DMS 273 treated with DMSO at 0.1 percent for 48 hours (cell line): ENCODE measurements around the gene SLMAP.

ENCODE experiments used
- DNase-seq: peaks from one replicate; lab custom pipeline; 2025; lab: John Stamatoyannopoulos, UW

The SLMAP gene

DNA sequence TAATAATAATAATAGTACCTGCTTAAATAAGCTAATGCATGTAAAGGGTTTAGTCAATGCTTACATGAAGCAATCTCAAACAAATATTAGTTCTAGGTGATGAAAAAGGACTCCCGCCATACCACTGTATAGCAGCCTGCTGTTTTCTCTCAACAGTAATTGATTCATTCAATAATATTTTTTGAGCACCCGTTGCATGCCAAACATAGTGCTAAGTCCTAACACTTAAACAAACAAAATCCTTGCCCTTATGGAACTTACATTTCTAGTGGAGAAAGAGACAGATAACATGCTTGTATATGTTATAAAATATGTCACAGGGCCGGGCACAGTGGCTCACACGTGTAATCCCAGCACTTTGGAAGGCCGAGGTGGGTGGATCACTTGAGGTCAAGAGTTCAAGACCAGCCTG lies 190.9 kb downstream of the SLMAP start:
- DNase-seq = no peak

DNA sequence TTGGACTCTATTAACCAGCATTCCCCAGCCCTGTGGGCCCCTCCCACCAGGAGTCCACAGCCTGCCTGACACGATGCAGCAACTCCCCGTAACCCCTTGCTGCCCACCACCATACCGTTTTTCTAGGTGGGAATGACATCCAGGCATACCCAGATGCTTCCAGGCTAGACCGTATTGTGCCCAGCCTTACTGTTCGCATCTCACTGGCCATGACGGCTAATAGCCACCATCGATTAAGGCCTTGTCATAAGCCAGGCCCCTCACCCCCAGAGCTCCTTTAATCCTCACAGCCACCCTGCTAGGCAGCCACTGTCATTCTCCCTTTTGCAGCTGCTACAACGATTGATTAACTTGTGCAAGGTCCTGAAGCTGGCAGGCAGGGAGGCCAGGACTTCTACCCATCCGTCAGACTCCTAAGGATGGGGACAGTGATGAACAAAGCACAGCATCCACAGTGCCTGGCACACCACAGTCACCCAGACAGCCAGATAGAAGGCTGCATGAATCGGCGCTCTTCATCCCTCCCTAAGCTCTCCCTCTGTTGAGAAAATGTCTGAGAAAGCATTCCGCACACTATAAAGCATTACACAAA lies 192.1 kb downstream of the SLMAP start:
- no peak for DNase-seq

DNA sequence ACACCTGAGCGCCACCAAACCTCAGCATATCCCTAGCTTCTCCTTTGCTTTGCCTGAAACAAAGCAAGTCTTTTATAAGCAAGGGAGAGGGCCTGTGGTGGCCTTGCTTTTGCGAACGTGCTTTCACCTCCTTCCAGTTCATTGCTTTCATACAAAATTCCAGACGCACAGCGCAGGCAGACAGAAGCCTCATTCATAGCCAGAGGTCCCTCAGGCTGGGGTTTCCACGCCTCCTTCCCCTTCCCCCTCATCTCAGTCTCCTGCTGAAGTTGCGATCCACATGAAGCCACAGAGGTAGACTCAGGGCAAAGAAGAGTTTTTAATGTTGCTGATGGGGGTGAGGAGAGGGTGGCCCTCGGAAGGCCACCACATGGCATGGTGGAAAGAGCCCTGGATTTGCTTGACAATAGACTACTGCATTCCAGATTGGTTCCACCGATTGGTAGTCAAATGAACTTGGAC lies 192.7 kb downstream of the SLMAP start:
- DNase-seq = no peak

DNA sequence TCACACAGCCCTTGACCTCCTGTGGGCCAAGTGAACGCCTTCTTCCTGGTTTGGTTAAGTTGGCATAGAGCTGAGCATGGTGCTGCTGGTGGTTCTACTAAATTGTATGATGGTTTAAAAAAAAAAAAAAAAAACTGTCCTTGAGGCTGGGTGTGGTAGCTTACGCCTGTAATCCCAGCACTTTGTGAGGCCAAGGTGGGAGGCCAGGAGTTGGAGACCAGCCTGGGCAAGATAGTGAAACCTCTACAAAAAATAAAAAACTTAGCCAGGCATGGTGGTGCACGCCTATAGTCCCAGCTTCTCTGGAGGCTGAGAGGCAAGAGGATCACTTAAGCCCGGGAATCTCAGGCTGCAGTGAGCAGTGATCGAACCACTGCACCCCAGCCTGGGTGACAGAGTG lies 193.2 kb downstream of the SLMAP start:
- no peak for DNase-seq

DNA sequence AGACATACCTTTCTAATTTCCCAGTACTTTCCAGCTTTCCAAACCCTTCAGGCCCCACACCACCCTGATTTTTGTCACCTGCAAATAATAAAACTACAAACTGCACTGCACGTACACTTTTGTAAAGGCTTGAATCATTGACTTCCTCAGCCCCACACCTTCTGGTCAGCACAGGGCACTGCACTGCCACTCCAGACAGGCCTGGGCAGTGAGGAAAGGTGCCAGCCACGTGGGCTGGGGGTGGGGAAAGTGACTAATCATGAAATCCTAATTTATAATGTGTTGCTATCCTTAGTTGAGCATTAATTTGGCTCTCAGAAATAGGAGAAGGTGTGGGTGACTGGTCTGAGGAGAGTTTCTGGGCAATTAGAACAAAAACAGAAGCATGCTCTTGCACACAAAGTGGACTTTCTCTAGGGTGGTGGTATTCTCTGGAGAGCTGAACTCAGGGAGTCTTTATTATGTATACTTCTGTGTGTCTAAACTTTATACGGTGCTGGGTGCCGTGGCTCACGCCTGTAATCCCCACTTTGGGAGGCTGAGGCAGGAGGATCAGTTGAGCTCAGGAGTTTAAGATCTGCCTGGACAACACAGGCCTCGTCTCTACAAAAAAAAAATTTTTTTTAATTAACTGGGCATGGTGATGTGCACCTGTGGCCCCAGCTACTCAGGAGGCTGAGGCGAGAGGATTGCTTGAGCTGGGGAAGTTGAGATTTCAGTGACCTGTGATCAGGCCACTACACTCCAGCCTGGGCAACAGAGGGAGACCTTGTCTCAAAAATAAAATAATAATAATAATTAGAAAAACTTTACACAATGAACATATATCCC lies 193.9 kb downstream of the SLMAP start:
- DNase-seq = no peak

DNA sequence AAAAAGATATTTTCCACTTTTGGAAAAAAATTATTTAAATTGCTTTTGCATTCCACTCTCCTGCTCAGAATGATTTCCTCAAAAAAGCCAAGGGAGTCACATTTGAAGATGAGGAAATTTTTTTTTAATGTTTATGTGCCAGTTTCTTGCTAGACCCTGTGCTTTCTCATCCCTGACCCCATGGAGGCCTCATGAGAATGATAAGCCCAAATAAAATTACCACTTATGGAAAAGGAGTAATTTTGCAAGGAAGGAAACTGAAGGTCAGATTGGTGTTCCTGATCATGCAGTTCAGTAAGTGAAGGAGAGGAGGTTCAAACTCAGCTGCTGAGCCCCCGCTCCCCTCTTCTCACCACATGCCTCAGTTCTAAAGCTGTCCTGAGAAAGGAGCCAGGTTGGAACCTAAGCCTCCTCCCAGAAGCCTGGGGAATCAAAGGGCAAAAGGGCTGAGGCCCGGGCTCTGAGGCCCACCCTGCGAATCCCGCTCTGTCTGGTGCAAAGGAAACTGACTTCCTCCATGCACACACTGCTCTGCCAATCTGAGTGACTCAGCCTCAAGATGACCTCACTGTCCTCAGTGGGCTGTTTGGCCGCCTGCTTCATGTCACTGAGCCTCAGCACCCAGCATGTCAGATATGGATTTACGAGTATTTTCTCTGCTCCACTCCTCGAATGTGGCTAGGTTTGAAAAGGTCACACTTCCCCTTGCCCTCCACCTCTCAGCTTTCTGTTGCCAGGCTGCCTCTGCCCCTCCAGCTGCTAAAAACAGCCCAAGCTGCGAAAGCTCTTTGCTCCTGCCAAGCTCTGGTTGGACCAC lies 195.2 kb downstream of the SLMAP start:
- no peak for DNase-seq

DNA sequence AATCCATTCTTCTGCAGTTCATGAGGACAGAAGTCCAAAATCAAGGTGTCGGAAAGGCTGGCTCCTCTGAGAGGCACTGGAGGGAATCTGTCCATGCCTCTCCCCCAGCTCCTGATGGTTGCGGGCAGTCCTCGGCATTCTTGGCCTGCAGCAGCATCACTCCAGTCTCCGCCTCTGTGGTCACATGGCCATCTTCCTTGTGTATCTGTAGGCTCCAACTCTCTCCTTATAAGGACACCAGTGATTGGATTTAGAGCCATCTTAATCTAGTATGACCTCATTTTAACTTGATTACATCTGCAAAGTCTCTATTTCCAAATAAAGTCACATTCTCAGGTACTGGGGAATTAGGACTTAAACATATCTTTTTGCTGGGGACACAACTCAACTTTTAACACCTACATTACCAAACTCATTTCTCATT lies 196.1 kb downstream of the SLMAP start:
- DNase-seq = no peak

DNA sequence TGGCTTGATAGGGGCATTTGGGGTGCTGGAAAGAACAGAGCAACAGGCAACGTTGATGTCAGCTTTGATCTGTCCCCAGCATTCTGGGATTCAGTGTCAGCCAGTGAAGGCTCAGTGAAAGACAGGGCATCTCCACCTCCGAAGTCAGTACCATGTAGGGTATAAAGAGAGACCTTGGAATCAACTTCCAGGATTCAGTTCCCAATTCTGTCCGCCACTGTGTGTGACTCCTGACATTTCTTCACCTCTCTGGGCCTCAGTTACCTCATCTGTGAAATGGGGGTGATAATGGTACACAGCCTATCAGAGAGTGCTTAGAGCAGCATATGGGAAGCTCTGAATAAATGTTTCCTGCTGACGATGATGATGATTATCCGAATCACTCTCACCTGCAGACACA lies 196.5 kb downstream of the SLMAP start:
- no peak for DNase-seq

DNA sequence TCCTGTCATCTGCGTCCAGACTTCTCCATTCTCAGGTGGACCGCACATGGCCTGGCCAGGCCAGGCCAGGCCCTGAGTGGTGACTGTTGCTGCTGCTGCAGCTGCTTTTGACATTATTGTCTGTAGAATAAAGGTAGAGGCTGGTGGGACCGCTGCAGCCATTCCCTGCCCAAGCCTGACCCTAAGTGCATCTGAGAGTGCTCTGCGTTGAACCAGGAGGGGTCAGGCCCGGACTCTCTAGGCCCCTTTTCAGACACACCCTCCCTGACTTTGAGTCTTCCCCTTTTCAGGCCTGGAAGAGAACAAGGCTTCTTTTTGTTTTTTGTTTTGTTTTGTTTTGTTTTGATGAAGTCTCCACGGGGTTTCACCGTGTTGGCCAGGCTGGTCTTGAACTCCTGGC lies 197.5 kb downstream of the SLMAP start:
- no peak for DNase-seq

DNA sequence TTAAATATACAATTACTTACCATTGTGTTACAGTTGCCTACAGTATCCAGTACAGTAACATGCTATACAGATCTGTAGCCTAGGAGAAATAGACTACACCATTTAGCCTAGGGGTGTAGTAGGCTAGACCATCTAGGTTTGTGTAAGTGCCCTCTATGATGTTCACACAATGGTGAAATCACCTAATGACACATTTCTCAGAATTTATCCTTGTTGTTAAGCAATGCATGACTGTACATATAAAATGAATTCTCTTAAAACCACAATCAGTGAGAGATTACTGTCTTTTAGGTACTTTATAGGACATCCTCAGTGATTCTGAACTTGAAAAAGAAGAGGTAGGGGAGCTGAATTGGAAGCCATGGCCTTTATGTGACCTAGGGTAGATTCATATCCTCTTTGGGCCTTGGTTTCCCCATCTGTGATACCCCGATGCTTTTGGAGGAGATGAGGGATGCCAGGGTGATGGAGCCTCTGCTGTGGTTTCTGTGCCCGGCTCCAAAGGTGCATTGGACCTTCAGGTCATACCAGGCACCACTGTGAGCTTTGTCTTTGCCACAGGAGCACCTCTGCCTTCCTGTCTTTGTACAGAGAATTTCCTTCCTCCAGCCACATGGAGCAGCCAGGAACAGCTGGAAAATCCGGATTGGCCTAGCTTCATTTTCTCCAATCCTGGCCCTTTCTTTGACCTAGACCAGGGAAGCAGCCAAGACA lies 200.2 kb downstream of the SLMAP start:
- DNase-seq = no peak

DNA sequence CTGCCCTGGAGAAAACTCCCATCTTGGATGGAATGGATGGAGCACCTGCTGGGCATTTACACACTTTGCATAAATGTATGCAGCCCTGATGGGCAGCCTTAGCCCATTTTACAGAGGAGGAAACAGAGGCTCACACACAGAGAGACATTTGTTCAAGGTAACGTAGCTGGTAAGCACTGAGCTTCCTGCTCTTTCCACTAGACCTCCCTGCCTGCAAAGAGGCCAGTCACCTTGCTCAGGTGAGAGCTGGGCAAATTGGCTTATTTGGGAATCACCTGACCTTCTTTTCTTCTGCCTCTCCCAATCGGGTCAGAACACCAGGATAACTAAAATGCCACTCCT lies 200.7 kb downstream of the SLMAP start:
- DNase-seq = no peak

DNA sequence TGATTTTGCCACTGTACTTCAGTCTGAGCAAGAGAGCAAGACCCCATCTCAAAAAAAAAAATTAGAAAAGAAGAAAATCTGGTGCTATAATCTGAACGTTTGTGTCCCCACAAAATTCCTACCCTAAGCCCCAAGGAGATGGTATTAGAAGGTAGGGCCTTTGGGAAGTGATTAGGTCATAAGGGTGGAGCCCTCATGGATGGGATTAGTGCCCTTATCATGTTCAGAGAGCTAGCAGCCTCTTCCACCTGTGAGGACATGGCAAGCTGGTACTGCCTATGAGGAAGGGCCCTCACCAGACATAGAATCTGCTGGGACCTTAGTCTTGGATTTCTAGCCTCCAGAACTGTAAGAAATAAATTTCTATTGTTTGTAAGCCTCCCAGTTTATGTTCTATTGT lies 201.7 kb downstream of the SLMAP start:
- no peak for DNase-seq

DNA sequence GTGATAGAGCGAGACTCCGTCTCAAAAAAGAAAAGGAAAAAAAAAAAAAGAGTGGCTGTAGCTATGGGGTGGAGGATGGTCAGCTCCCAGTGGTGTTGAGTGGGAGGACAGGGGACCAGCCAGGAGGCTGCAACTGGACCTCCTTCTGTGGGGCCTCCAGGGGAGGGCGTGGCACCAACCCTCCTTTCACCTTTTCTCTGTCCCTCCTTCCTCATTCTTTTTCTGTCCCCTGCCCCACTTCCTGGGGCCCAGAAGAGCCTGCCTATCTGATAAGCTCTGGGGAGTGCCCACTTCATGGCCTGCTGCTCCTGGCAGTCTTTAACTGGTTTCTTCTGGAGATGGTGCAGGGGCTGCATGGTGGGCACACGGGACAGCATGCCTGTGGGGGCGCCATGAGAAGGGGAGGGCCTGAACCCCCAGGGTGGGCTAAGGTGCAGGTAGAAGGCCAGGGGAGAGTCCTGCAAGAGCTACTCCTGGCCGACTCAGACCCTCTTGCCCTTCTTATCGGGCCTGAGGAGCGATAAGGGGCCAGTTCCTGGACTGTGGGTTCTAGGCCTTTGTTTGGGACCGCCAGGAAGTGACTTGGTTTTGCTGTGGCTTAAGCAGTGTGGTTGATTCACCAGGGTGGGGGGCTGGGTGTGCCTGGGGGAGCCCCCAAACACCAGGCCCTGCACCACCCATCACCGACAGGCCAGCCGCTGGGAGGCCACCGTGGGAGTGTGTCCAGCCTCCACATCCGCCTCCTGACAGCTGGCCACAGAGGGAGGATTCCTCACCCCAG lies 202.7 kb downstream of the SLMAP start:
- no peak for DNase-seq

DNA sequence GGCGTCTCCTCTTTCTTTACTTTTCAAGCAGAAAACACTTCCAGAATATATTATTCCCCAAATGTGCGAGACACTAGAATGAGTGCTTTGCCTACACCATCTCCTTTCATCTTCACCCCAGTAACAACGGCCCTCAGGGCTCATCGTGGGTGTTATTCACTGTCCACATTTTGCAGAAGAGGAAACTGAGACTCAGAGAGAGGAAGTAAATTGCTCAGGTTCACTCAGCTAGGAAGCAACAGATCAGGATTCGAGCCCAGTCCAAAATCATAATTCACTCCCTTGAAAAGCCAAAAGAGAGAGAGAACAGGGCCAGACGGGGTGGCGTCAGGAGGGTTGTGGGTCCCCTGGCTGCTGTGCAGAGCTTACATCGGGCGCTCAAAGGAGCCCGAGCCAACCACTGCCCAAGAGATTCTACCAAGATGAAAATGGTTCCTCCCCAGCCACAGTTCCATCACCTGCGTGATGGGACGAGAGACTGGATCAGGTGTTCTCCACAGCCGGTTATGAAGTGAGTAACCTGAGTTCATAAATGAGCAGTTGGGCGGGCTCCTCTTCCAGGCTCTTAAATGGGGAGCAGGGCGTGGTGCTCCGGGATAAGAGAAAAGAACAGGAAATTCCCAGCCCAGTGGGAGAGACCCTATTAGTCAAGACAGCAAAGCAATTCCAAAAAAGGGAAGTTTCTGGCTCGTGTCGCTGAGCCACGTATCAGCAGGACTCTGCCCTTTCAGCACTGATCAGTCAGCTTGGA lies 203.5 kb downstream of the SLMAP start:
- no peak for DNase-seq

DNA sequence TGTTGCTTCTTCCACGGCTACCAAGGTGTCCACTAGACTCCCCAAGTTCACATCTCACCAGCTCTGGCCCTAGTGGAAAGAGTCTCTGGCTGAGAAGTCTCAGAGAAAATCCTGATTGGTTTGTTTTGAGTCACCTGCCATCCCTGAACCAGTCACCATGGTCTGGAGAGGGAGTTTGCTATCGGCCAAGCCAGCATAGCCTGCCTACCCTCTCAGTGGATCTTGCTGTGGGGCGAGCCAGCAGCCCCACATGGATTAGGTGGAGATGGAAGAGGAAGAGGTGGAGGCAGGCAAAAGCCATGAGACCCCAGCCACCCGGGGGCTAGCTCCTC lies 204.0 kb downstream of the SLMAP start:
- DNase-seq = no peak

DNA sequence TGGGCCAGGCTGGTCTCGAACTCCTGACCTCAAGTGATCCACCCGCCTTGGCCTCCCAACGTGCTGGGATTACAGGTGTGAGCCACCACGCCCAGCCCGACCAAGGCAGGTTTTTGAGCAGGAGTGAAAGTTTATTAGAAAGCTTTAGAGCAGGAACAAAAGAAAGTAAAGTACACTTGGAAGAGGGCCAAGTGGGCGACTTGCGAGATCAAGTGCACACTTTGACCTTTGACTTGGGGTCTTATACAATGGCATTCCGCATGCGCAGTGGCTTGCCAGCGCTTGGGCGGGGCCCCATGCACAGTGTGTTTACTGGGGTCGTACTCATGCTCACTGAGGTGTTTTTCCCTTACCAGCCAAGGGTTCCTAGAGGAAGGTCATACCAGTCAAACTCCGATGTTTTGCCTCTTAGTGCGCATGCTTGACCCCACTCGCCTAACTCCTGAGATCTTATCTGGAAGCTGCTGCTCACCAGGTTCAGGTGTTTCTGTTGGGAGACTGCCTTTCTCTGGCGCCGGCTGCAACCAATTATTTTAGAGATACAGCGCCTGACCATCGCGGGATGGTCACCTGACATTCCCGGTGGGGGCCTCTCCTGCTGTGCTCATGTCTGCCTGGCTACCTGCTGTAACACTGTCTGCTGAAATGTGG lies 205.2 kb downstream of the SLMAP start:
- DNase-seq = no peak

DNA sequence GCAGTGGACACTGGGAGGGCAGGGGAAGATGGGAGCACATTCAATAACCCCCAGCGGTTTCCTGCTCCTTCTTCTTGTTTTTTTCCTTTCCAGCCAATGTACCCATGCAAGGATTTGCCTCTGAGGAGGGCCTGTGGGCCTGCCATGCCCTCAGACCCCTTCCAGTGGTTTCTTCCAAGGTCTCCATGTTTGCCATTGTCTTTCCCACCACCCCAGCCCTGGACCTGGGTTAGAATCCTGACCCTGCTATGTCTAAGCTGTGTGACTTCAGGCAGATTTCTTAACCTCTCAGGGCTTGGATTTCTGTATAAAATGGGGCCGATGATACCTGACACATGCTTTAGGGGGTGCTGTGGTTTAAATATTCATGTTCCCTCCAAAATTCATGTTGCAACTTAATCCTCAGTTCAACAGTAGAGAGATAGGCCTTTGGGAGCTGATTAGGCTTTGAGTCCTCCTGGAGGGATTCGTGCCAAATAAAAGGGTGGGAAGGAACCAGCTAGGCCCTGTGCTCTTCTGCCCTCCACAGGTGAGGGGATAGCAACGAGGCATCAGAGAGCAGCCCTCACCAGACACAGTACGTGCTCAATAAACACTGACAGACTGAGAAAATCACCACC lies 205.8 kb downstream of the SLMAP start:
- no peak for DNase-seq

DNA sequence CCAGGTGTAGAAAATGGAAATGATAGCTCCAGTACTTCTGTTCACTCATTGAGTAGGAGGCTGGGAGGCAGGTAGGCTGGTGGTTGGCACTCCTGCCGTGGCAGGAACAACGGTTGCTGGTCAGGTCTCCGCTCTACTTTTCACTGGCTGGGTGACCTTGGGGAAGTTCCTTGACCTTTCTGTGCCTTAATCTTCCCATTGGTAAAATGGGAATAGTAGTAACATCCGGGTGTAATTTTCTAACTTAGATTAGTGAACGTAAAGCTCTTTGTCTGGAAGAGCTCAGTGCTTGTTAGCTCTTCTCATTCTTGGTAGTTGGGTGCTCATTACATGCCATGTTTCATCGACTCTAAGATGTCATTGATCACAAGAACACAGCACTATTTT lies 206.3 kb downstream of the SLMAP start:
- no peak for DNase-seq

DNA sequence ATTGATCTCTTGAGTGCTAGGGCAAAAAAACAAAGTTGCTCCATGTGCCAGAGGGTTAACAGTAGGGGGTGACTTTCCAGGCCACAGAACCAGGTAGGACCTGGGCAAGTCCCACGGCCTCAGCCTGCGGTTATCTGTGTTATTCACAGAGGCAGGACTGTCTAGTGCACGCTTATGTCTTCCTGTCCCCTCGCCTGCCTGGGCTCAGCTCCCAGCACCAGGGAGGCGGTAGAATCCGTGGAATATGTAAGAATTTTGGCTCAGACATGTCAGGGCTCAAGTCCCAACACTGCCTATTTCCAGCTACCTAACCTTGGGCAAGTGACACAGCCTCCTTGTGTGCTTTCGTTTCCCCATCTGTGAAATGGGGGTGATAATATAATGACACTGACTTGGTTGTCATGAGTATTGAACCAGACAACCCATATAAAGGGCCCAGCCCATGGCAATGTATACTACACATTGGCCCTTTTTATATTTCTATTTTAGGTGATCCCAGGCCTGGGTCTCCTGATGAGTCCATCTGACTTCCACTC lies 207.8 kb downstream of the SLMAP start:
- DNase-seq = no peak

DNA sequence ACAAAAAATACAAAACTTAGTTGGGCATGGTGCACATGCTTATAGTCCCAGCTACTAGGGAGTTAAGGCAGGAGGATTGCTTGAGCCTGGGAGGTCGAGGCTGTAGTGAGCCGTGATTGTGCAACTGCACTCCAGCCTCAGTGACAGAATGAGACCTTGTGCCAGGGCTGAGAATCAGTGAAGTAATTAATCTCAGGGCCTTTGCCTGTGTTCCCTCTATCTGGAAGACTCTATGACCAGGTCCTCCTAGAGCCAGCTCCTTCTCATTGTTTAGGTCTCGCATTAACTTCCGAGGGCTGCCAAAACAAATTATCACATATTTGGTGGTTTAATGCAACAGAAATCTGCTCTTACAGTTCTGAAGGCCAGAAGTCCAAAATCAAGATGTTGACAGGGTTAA lies 210.7 kb downstream of the SLMAP start:
- no peak for DNase-seq
